Glomerular endothelial cell (primary cell): ENCODE data around the gene SIX4. TPM values are rescaled to one million over a fixed set of nuclear protein-coding genes. Genes with fewer than 3 reads are reported as not detected.

ENCODE experiments used
- DNase-seq: peaks from one replicate; pipeline ENCODE4 v3.0.0-alpha.2; 2011; ENCODE audit warnings: low read depth, low spot score; ENCODE audit errors: extremely low read depth
- total RNA-seq: library from RNA; depleted of rRNA; stranded (reverse); fragments of >200 nt; gene quantifications from 2 replicates; pipeline ENCODE4 v1.2.3, GENCODE V29; 2015

Gene SIX4
- total RNA-seq, 1 donor from 2014 or later: 6.4 TPM

GRCh38 chr14:60662982-60663381 lies 61.2 kb downstream of the SIX4 start:
- no peak for DNase-seq

DNA sequence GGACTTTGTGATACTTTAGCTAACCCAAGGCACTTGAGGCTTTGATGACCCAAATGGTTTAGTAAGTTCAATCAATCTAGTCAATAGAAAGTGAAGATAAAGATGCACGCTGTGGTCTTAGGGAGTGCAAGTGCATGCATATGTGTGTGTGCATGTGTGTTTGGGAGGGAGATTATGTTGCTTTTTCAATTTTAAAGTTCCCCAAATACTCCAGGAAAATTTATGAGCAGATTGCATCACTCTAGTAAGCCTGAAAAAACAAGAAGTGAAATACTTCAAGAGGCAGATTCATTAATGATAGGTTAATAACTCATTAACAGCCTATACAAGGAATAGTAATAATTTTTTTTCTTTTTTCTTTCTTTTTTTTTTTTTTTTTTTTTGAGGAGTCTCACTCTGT lies 62.4 kb downstream of the SIX4 start:
- no peak for DNase-seq

Other genes with a start within 250 kb of the SIX4 start
- 0.24 TPM in 1 of 2 replicates, not detected in the other for gene C14orf39, start 238.3 kb downstream of the SIX4 start, total RNA-seq
- gene SIX6, start 215.2 kb downstream of the SIX4 start, total RNA-seq: not detected in 2 replicates
- 7.5 and 8.9 TPM in 2 replicates for gene SIX1, start 74.9 kb downstream of the SIX4 start, total RNA-seq
- 35.8 and 36.7 TPM in 2 replicates for gene MNAT1, start 10.4 kb upstream of the SIX4 start, total RNA-seq